Stimulated activated CD8-positive, alpha-beta memory T cell treated with anti-CD3 and anti-CD28 coated beads, Interleukin-4, amount 100 ng/mL, for 1 hour (primary cell): Measurements from ENCODE around the gene EPO.

Experiments
- DNase-seq, 2 donors: peaks; one replicate each; pipeline ENCODE4 v3.0.0-alpha.2; 2020; ENCODE audit warnings: low read depth in 2 of 2, low spot score in 1 of 2

Gene EPO

DNA sequence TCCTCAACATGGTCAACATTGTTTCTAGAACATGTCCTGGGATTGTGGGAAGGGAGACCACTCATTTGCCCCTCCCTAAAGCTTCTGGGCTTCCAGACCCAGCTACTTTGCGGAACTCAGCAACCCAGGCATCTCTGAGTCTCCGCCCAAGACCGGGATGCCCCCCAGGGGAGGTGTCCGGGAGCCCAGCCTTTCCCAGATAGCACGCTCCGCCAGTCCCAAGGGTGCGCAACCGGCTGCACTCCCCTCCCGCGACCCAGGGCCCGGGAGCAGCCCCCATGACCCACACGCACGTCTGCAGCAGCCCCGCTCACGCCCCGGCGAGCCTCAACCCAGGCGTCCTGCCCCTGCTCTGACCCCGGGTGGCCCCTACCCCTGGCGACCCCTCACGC lies at the start of gene EPO:
EPO (plus strand) TSS at position 190 of the 392 bp plus-strand sequence. CDS start 513 bp downstream, outside the sequence.
- DNase-seq, result no peak

DNA sequence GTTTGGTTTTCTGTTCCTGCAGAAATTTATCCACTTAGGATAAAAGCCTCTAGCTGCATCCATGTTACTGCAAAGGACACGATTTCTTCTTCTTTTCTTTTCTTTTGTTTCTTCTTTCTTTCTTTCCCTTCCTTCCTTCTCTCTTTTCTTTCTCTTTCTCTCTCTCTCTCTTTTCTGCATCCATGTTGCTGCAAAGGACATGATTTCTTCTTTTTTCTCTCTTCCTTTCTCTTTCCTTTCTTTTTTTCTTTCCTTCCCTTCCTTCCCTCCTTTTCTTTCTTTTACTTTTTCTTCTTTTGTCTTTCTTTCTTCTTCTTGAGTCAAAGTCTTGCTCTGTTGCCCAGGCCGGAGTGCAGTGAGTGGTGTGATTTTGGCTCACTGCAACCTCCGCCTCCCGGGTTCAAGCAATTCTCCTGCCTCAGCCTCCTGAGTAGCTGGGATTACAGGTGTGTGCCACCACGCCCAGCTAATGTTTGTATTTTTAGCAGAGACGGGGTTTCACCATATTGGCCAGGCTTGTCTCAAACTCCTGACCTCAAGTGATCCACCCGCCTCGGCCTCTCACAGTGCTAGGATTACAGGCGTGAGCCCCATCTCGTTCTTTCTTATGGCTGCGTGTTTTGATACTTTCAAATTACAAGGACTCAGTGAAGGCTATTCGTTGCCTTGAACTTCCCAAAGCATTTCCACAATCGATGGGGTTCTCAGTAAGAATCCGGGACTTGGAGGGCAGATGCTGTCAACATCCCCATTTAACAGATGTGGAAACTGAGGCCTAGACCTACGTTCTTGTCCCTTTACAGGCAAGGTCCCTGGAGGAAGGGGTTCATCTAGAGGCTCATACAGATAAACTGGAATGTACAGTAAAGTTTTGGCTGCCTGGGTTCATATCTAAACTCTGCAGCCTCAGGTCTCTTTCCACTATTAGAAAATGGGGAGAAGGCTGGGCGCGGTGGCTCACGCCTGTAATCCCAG lies 48.6 kb upstream of the EPO start:
- no peak for DNase-seq

DNA sequence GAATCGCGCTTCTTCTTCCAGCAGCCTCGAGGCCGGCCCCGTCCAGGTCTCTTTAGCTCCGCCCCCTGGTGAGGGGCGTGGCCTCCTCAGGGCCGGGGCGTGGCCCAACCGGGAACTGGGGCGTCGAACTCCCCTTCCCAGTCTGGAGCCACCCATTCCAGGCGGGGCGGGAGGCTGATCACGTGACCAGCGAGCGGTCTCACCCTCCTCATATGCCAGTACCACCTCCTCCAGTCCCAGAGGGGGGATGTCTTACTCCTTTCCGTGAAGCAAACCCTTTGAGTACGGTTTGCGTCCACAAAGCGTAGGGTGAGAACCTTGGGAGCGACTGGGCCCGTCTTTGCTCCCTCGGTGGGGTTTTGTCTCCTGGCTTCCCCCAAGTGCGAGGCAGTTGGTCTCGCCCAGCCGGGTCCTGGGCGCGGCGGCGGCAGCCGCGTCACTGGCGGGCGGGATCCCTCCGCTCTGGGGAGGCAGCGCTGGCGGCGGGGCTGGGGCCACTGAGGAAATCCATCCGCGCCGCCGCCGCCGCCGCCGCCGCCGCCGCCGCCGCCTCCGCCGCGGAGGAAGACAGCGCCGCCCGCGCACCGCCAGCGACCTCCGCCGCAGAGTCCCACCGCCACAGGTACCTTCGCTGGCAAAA lies 46.8 kb upstream of the EPO start, which contains the start of gene GNB2:
GNB2 (plus strand) TSS at position 439 of the 640 bp plus-strand sequence. CDS start 2,526 bp downstream, outside the sequence.
- peak; percentile 94 to 95 for DNase-seq

DNA sequence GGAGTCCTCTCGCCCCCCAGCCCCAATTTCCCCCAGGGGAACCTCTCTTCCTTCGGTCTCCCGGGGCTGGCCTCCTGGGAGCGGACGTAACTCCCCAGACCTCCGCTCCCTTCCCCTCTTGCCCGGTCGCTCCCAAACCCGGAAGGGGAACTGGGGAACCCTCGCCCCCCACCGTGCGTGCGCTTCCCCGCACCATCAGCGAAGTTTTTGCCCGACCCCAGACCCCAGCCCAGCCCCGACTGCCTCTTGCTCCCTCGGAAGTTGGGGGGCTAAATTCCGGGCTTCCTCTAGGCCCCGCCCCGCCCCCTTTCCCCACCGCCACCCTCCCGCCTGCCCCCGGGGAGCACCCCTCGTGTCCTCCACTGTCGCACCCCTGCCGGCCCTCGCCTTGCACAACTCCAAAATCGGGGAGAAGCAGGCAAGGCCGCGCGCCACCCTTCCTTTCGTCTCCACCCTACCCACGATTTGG lies 46.3 kb upstream of the EPO start:
- DNase-seq, result no peak

DNA sequence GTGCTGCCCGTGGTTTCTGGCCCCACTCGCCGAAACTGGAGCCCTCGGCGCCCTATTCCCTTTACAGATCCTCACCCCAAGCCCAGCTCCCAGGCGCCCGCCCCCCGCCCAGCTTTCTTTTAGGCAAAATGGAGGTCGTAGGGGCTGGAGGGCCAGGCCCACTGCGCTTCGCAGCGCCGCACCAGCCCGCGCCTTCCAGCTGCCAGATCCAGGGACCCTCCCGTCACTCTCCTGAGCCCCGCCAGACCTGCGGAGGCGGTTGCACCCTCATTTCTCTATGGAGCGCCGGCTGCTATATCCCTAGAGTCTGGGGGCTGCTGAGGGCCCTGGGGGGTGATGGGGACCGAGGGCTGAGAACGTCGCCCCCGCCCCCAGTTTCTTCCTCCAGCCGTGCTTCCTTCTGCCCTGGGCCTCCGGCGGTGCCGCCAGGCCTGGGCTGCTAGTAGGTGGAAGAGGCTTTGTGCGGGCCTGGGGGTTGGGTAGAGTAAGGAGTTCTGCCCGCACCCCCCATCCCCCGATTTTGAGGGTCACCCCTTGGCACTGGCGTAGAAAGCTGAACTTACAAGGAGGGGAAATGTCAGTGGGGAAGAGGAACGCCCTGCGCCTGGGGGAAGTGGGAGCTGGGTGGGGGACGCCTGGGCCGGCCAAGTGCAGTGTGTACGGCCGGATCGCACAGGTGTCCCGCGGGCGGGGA lies 45.7 kb upstream of the EPO start:
- DNase-seq, result no peak

DNA sequence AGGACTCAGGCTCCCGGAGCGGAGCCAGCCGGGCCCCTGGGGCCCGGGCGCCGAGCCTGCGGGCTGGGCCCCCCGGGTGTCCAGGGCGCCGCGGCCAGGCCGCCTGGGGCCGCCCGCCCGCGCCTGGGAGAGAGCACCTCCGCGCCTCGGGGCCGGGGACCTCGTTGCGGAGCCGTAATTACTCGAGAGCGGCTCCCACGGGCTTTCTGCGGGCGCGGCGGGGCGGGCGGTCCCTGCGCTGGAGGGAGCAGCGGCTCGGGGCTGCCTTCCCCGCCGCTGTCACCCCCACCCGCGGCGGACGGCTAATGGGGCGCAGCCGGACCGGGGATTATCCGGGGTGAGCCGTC lies 45.2 kb upstream of the EPO start:
- DNase-seq, result no peak

DNA sequence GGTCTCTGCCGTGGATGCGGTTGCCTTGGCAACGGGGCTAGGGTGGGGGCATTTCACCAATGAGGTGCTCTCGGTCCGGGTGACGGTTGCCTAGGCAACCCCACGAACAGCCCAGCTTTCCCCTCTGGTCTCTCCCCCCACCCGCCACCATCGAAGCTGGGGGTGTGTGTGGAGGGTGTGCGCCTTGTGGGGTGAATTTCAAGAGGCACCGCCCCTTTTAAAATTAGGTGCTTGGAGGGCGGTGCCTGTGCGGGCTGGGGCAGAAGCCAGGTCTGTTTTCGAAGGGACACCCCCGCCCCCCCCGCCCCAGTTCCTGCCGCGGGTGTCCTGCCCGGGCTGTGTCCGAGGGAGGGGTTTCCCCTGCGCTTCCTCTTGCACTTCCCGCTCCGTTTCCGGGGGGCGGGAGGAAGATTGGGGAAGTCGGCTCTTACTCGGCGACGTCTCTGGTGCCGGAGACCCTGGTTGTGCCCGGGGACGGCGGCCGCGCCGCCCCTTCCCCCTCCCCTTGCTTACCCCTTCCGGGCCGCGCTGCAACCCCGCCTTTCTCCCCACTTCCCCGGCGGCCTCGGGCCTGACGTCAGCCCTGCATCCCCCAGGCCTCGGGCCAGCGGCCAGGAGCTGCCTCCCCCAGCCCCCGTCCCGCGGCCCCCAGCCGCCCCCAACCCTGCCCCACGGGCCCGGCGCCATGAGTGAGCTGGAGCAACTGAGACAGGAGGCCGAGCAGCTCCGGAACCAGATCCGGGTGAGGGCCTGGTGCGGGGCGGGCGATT lies 44.5 kb upstream of the EPO start:
- peak; percentile 57 to 71 for DNase-seq

DNA sequence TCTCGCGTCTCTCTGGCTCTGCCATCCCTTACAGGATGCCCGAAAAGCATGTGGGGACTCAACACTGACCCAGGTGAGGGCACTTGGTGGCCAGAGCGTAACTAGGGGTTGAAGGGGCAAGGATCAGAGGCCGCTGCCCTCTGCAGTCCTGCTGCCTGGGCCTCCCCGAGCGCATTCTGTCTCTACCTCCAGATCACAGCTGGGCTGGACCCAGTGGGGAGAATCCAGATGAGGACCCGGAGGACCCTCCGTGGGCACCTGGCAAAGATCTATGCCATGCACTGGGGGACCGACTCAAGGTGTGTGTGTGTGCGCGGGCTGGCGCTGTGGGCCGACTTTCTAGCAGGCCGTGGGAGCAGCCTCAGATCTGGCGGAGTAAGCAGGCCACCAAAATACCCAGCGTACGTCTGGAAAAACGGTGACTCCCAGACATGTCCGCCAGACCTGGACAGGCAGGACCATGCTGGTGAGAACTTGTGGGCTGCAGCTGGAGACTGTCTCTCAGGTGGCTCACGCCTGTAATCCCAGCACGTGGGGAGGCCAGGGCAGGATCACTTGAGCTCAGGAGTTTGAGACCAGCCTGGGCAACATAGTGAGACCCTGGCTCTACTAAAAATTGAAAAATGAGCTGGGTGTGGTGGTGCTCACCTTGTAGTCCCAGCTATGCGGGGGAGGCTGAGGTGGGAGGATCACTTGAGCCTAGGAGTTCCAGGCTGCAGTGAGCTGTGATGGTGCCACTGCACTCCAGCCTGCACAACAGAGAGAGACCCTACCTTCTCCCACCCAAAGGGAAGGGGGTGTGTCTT lies 43.6 kb upstream of the EPO start:
- DNase-seq, result no peak

DNA sequence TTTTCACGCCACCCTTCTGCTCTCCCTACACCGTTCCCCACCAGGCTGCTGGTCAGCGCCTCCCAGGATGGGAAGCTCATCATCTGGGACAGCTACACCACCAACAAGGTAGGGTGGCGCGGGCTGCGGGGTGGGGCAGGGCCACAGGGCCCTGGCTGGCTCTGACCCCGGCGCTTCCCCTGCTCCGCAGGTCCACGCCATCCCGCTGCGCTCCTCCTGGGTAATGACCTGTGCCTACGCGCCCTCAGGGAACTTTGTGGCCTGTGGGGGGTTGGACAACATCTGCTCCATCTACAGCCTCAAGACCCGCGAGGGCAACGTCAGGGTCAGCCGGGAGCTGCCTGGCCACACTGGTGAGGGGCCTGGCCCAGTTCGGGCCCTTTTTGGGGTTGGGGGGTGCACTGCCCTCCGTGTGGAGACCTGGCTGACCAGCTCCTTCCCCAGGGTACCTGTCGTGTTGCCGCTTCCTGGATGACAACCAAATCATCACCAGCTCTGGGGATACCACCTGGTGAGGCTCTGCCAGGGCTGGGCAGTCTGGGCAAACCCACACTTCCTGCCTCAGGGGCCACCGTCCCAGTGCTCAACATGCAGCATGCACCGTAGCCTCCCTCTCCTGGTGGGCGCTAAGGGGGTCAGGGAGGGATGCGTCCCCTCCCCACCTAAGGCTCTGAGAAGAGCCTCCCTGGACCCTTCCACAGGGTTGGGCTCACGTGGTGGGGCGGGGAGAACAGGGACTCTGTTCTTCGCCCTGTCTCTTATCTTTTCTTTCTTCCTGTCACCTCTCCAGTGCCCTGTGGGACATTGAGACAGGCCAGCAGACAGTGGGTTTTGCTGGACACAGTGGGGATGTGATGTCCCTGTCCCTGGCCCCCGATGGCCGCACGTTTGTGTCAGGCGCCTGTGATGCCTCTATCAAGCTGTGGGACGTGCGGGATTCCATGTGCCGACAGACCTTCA lies 42.7 kb upstream of the EPO start:
- DNase-seq, result no peak

DNA sequence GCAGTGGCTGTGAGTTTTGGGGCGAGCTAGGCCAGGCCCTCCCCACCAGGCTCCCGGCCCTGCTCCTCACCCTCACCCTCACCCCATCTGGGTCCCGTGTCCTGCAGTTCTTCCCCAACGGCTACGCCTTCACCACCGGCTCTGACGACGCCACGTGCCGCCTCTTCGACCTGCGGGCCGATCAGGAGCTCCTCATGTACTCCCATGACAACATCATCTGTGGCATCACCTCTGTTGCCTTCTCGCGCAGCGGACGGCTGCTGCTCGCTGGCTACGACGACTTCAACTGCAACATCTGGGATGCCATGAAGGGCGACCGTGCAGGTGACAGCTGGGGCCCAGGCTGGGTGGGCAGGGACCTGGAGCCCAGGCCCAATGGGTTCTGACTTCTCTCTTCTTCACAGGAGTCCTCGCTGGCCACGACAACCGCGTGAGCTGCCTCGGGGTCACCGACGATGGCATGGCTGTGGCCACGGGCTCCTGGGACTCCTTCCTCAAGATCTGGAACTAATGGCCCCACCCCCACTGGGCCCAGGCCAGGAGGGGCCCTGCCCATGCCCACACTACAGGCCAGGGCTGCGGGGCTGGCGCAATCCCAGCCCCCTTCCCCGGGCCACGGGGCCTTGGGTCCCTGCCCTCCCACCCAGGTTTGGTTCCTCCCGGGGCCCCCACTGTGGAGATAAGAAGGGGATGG lies 41.8 kb upstream of the EPO start:
- DNase-seq, result no peak

DNA sequence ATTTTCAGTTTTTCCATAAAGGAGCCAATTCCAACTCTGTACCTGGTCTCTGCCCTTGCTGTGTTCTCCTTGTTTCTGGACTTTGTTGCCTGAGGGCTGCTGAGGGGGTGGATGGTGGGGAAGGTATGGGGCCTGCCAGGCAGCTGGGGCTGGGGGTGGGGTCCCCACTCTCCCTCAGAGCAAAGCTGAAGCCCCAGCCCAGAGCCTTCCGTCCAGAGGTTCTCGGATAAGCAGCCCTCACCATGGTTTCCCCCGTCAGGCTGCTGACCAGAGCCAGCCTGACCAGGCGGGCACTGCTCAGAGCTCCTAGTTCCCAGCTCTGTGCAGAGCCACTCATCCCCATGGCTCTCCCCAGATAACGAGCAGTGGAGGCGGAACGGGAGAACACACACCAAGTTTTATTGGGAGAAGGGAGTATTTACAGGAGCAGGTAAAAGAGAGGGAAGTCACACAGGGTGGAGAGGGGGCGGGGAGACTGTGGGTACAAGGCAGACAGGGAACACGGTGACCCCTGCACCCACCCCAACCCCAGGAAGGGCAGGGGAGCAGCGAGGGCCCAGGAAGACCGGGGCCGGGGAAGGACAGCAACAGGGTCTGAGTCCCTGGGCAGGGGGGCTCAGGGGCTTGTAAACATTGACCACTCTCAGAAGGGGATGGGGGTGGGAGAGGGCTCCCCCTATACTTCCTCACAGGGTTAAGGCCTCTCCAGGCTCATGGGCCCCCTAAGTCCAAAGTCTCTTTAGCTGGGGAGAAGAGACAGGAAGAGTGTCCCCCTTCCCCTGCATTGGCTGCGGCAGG lies 40.9 kb upstream of the EPO start:
- no peak for DNase-seq

DNA sequence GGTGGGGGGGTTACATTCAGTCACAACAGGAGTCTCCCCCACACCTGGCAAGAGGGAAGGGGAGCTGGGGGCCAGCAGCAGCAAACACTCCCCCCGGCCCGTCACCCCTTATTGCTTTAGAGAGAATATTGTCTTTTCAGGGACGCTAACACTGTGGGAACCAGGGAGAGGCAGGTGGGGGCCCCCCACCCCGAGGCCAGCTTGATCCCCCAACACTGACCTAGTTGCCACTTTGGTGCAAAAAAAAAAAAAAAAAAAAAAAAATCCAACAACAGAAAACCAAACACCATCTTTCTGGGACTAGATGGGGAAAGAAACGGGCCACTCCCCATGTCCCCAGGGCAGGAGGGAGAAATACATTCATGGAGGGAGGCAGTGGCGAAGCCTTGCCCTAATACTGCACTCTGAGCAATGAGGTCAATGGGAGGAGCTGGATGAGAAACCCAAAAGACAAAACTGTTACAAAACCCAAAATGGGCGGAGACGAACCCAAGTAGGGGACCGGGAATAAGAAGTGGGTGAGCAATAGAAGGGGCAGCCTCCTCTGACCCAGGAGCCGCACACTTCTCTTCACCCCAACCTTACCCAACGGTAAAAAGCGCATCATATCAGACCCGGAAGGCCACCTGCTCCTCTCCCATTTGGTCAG lies 40.2 kb upstream of the EPO start:
- no peak for DNase-seq

DNA sequence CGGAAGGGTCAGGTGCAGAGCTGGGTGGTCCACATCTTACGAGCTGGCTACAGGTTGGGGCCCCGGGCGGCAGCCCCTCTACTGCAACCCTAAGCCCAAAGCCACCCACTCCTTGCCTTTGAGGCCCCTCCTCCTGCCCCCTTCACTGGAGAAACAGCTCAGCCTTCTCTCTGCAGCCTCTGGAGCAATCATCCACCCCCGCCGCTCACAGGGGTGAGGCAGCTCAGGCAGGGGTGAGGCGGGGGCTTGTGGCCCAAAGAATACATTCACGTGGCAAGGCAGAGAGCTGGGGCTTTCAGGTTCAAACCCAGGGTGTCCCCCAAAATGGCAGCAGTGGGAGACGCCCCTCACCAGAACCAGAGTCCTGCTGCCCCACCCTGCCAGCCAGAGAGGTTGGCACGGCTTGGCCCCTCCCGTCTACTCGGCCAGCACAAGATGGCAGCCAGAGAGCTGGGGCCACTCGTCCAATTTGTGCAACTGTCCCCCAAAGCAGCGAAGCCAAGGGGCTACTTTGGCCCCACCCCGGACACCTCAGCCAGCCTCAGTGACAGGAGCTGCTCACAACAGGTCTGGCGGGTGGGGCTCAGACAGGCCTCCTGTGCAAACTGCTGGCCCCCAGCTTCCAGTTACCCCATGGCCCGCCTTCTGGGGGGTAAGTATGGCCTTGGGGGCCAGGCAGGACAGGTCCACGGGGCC lies 39.5 kb upstream of the EPO start:
- no peak for DNase-seq

DNA sequence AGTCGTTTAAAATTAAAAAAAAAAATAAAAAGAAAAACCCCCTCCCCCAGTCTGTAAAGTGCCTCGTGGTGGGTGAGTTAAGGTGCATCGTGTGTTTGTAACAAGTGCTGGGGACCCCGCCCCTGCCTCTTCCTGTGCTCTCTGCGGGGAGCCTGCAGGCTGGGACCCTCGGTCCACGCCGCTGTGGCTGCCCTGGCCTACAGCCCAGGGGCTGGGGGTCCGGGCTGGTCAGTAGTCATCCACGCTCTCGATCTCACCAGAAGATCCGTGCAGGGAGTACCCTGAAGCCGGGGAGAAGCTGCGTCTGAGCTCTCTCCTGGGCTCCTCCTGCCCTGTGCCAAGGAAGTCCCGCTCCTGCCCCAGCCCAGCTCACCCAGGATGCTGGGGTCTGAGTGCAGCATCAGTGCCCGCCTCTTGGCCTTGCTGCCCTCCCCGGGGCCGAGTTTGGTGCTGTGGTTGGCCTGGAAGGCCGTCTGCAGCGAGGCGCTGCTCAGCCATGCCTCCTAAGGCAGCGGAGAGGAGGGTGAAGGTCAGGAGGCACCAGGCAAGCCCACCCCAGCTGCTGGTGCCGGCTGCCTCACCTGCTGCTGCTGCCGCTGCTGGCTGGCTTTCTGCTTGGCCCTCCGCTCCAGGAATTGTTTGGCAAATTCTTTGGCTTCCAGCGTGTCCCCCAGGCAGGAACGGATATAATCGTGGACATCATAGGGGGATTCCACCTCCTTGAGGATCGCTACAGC lies 38.6 kb upstream of the EPO start:
- no peak for DNase-seq

DNA sequence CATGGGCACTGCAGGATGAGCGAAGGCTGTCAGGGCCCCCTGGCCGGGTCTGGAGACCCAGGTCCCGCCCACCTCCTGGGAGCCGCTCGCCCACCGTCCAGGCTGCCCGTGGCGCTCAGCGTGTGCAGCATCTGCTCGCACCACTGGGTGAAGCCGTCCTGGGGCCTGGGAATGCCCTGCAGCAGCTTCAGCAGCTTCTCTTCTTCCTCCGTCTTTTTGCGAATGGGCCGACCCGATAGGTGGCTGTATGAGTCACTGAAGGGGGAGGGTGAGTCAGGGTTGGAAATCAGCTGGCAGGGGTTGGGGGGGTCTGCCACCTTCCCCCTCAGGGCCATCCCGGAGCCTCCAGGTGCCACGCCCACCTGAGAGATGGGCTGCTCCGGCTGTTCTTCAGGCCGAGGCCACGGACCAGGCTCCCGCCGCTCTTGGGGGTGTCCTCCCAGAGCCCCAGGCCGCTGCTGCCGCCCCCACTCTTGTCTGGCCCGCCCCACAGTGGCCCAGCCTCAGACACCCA lies 38.0 kb upstream of the EPO start:
- no peak for DNase-seq
